HG02884 (cell line): Measurements from ENCODE around the gene MED1.
"Not testable (repeated sequence)": the region's sequence is repeated elsewhere in the genome, so short reads cannot be mapped to it uniquely, and the experiment has no call there.

Experiments
- ATAC-seq: cut with Tn5 transposase; IDR thresholded peaks from one replicate; pipeline ENCODE4 v1.9.1; 2021; ENCODE audit warnings: mild to moderate bottlenecking, moderate library complexity; ENCODE audit not compliant: unreplicated experiment

MED1 gene

DNA sequence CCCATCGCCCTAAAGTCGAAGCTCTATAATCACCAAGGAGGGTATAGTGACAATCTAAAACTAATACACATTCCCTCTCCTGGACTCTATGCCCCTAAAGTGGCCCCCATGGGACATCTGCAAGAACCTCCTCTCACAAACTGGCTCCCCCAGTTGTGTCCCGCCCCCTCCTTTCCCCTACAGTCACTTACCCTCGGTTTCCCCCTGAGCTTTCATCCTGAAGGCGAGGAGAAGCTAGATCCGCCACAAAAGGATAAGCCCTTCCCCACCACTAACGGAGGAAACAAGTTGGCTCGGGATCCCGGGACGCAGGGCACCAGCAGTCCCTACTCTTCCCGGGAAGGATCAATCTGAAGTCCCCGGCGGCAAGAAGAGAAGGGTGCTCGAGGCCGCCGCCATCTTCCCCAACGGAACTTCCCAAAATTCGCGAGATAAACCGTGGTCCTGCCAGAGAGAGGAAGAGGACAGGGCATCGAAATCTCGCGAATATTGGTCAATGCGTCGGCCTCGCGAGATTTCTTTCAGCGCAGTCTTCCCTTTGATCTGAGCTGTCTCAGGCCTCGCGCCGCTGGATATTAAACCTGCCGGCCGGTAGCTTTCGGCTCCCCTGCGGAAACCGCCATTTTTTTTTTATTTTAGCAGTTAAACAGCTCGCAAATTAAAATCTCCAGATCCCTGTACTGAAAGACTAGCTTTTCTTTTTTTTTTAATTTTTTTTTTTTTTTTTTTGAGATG, at the start of gene MED1:
Gene MED1 (minus strand): TSS at position 417 of the 735 bp plus-strand sequence. CDS start 201 bp downstream, at position 216.
- peak; percentile 84 for ATAC-seq

DNA sequence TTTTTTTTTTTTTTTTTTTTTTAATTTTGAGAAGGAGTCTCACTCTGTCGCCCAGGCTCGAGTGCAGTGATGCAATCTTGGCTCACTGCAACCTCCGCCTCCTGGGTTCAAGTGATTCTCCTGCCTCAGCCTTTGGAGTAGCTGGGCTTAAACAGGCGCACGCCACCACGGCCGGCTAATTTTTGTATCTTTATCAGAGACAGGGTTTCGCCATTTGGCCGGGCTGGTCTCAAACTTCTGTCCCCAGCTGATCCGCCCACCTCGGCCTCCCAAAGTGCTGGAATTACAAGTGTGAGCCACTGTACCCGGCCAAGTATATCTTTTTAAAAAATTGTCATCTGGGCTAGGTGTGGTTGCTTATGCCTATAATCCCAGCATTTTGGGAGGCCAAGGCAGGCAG, 45.9 kb upstream of the MED1 start:
- not testable (repeated sequence) for ATAC-seq

DNA sequence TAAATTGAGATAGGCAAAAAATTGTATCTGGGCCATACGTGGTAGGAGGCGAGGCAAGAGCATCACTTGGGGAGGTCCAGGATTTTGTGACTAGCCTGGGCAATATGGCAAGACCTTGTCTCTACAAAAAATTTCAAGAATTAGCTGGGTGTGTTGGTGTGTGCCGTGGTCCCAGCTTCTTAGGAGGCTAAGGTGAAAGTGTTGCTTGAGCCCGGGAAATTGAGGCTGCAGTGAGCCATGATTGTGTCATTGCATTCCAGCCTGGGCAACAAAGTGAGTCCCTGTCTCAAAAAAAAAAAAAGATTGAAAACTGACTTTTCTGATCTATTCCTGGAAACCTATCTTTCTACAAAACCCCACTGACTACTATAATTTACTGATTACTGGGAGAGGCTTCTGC, 36.9 kb upstream of the MED1 start:
- ATAC-seq = no peak

GRCh38 chr17:39487490-39487889, 36.4 kb upstream of the MED1 start:
- not testable (repeated sequence) for ATAC-seq

GRCh38 chr17:39486242-39486641, 35.2 kb upstream of the MED1 start:
- ATAC-seq = no peak

- no peak for ATAC-seq
Observed at GRCh38 chr17:39485555-39485954, 34.5 kb upstream of the MED1 start.

DNA sequence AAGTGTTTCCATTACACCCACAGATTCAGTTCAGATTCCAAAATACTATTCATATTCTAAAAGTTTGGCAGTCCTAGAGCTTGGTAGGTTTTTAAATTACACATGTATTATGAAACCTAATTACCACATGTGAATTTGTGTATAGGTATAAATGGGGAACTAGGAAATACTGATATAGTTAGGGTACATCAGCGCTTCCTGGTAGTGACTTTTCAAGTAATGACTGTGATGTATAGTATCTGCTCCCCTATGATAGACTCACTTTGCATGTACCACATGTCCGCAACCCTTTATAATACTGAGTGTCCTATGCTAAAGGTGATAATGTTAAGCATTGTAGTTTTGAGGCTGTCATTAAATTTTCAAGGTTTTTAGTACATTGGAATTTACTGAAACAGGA, 33.1 kb upstream of the MED1 start:
- ATAC-seq = peak; percentile 75

GRCh38 chr17:39483506-39483905, 32.4 kb upstream of the MED1 start:
- ATAC-seq = no peak

DNA sequence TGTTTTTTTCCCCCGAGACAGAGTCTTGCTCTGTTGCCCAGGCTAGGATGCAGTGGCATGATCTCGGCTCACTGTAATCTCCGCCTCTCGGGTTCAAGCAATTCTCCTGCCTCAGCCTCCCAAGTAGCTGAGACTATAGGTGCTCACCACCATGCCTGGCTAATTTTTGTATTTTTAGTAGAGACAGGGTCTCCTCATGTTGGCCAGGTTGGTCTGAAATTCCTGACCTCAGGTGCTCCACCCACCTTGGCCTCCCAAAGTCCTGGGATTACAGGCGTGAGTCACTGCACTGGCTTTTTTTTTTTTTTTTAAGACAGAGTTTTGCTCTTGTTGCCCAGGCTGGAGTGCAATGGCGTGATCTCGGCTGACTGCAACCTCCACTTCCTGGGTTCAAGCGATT, 28.6 kb upstream of the MED1 start:
- ATAC-seq = not testable (repeated sequence)

GRCh38 chr17:39473310-39473709, 22.2 kb upstream of the MED1 start:
- no peak for ATAC-seq

GRCh38 chr17:39468610-39469009, 17.5 kb upstream of the MED1 start:
- ATAC-seq = not testable (repeated sequence)

GRCh38 chr17:39464639-39465181, 13.6 kb upstream of the MED1 start:
- not testable (repeated sequence) for ATAC-seq

- no peak for ATAC-seq
Observed at GRCh38 chr17:39462631-39463375, 11.7 kb upstream of the MED1 start.

DNA sequence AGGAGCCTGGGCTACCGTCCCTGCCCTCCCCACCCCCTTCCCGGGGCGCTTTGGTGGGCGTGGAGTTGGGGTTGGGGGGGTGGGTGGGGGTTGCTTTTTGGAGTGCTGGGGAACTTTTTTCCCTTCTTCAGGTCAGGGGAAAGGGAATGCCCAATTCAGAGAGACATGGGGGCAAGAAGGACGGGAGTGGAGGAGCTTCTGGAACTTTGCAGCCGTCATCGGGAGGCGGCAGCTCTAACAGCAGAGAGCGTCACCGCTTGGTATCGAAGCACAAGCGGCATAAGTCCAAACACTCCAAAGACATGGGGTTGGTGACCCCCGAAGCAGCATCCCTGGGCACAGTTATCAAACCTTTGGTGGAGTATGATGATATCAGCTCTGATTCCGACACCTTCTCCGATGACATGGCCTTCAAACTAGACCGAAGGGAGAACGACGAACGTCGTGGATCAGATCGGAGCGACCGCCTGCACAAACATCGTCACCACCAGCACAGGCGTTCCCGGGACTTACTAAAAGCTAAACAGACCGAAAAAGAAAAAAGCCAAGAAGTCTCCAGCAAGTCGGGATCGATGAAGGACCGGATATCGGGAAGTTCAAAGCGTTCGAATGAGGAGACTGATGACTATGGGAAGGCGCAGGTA, 11.0 kb upstream of the MED1 start:
- ATAC-seq = no peak

DNA sequence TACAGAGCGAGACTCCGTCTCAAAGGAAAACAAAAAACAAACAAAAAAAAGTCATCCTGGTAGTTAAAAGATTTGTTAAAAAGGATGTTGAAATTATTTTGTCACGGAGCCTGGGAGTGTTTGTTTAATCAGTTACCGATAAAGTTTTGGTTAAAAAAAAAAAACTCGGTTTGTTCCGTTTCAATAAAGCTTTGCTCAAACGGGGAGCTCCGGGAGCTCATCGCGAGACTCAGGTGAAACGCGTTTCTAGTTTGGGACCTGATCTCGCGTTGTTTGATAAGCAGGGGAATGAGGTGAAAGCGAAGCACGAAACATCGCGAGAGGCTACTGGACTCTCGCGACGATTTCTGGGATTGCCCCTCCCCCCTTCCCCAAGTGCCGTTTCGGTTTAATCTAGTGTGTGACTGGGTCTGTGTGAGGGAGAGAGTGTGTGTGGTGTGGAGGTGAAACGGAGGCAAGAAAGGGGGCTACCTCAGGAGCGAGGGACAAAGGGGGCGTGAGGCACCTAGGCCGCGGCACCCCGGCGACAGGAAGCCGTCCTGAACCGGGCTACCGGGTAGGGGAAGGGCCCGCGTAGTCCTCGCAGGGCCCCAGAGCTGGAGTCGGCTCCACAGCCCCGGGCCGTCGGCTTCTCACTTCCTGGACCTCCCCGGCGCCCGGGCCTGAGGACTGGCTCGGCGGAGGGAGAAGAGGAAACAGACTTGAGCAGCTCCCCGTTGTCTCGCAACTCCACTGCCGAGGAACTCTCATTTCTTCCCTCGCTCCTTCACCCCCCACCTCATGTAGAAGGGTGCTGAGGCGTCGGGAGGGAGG, 10.3 kb upstream of the MED1 start, which contains the start of gene CDK12:
Gene CDK12 (plus strand): TSS at position 374 of the 813 bp plus-strand sequence. CDS start 586 bp downstream, outside the sequence.
- peak; percentile 57 for ATAC-seq

GRCh38 chr17:39455919-39456318, 4.9 kb upstream of the MED1 start:
- ATAC-seq = no peak

- ATAC-seq = no peak
Observed at GRCh38 chr17:39450051-39450450, 1.0 kb downstream of the MED1 start.

DNA sequence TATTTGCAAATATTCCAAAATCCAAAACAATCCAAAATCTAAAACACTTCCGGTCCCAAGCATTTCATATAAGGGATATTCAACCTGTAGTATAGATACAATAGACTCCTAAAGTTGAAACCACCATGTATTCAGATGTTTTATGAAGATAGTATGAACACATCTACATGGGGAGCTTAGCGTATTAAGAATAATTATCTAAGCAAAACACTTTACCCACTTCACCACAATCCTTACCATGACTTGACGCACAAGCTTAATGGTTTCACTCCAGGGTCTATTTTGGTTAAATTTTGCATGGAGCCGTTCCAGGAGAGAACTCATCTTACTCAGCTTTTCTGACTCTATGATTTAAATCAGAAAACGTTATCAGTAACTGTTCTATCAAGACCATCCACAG, 3.5 kb downstream of the MED1 start:
- no peak for ATAC-seq

- ATAC-seq = no peak
Observed at GRCh38 chr17:39443326-39443725, 7.7 kb downstream of the MED1 start.

DNA sequence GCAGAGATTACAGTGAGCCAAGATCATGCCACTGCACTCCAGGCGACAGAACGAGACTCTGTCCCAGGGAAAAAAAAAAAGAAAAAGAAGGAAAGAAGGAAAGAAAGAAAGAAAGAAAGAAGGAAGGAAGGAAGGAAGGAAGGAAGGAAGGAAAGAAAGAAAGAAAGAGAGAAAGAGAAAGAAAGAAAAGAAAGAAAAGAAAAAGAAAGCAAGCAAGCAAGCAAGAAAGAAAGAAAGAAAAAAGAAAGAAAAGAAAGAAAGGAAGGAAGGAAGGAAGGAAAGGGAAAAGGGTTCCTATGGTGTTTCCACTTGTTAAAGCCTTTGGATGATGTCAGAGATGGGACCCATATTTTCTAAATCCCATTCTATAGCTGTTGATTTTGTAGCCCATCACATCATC, 11.2 kb downstream of the MED1 start:
- not testable (repeated sequence) for ATAC-seq
